Fibroblast of lung (primary cell): Measurements from ENCODE around the gene ROGDI. TPM values are rescaled to one million over a fixed set of nuclear protein-coding genes. Genes with fewer than 3 reads are reported as not detected.

Experiments
- DNase-seq, 2 donors: peaks; one replicate each; pipeline versions ENCODE4 v3.0.0 to v3.0.0-alpha.2; 2010; ENCODE audit warnings: low read depth in 2 of 2
- H2AFZ ChIP-seq: 2 replicates; pipeline ENCODE4 v1.5.1; 2012; ENCODE audit warnings: low read length, control low read depth, inconsistent platforms
- H3K27ac ChIP-seq: 2 replicates; pipeline ENCODE4 v1.5.1; 2011; ENCODE audit warnings: low read length, control low read depth; ENCODE audit not compliant: insufficient read depth
- H3K27me3 ChIP-seq: 2 replicates; pipeline ENCODE4 v1.5.1; 2011; ENCODE audit warnings: mild to moderate bottlenecking, low read length; ENCODE audit not compliant: control insufficient read depth, insufficient read depth
- H3K36me3 ChIP-seq: 2 replicates; pipeline ENCODE4 v1.5.1; 2011; ENCODE audit warnings: low read length; ENCODE audit not compliant: control insufficient read depth, insufficient read depth
- H3K4me1 ChIP-seq: 2 replicates; pipeline ENCODE4 v1.5.1; 2011; ENCODE audit warnings: low read length; ENCODE audit not compliant: control insufficient read depth, insufficient read depth; ENCODE audit errors: extremely low read depth
- H3K4me2 ChIP-seq: 2 replicates; pipeline ENCODE4 v1.5.1; 2011; ENCODE audit warnings: low read length, control low read depth; ENCODE audit not compliant: insufficient read depth; ENCODE audit errors: extremely low read depth
- H3K4me3 ChIP-seq, 4 experiments: fragments of 200-600 bp in 1 of 4; sonication (generic) in 1 of 4; replicated peaks in 1 of 4; 2 replicates each; pipeline ENCODE4 v1.5.1; 2011 to 2016; ENCODE audit warnings: low read length in 4 of 4, low read depth in 3 of 4, mild to moderate bottlenecking in 3 of 4, control low read depth in 2 of 4, inconsistent platforms in 1 of 4, mixed read lengths in 1 of 4; ENCODE audit not compliant: insufficient read depth in 1 of 4; ENCODE audit errors: control extremely low read depth in 1 of 4
- H3K79me2 ChIP-seq: 2 replicates; pipeline ENCODE4 v1.5.1; 2012; ENCODE audit warnings: mild to moderate bottlenecking, low read length, inconsistent platforms; ENCODE audit not compliant: control insufficient read depth, insufficient read depth
- H3K9ac ChIP-seq: 2 replicates; pipeline ENCODE4 v1.5.1; 2011; ENCODE audit warnings: mild to moderate bottlenecking, low read length, control low read depth; ENCODE audit not compliant: insufficient read depth
- H3K9me3 ChIP-seq: 2 replicates; pipeline ENCODE4 v1.5.1; 2012; ENCODE audit warnings: low read depth, low read length; ENCODE audit not compliant: control insufficient read depth, insufficient read depth
- H4K20me1 ChIP-seq: 2 replicates; pipeline ENCODE4 v1.5.1; 2011; ENCODE audit warnings: low read length; ENCODE audit not compliant: control insufficient read depth, insufficient read depth; ENCODE audit errors: extremely low read depth
- CTCF ChIP-seq, 2 donors: IDR thresholded peaks in 1 of 2; conservative IDR thresholded peaks in 1 of 2; 1 replicate in 1 of 2; 2 replicates in 1 of 2; pipeline ENCODE4 v1.5.1; 2011 to 2012; ENCODE audit warnings: low read length in 2 of 2, control low read depth in 1 of 2, inconsistent platforms in 1 of 2, low read depth in 1 of 2, mild to moderate bottlenecking in 1 of 2
- EZH2 ChIP-seq: IDR thresholded peaks from 2 replicates; pipeline ENCODE4 v1.5.1; 2012; ENCODE audit warnings: low read length, control low read depth, mild to moderate bottlenecking; ENCODE audit errors: missing control alignments
- polyA plus RNA-seq, 2 donors: library from polyadenylated mRNA; depleted of rRNA in 1 of 2; stranded (reverse) in 1 of 2; unstranded in 1 of 2; fragments of >200 nt; gene quantifications; 2 replicates each; pipeline ENCODE4 v1.2.1, GENCODE V29; 2011 to 2012; ENCODE audit warnings: missing spikeins in 1 of 2
- total RNA-seq: library from RNA; depleted of rRNA; stranded (reverse); fragments of >200 nt; gene quantifications from 2 replicates; pipeline ENCODE4 v1.2.1, GENCODE V29; 2014

The ROGDI gene
- total and polyA plus RNA-seq, 2 donors (not counting 1 experiment from before 2014, with no cell fraction given) = 9.2 to 13.0 TPM

- no peak for TF ChIP-seq CTCF (conservative IDR thresholded peaks at IDR 0.05 in 1 of 2, IDR thresholded peaks at IDR 0.05 in 1 of 2; ENCODE audit: low read depth in 1 of 2, low read length in 2 of 2)
These were observed 49.2 kb downstream of the ROGDI start for GRCh38 chr16:4753227-4753626.

GRCh38 chr16:4752351-4753100 lies 49.9 kb downstream of the ROGDI start:
- TF ChIP-seq EZH2 (no peak), CTCF (conservative IDR thresholded peaks at IDR 0.05 in 1 of 2, IDR thresholded peaks at IDR 0.05 in 1 of 2; ENCODE audit: low read depth in 1 of 2, low read length in 2 of 2) (no peak)
- no peak overlapping the region for H2AFZ ChIP-seq
- DNase-seq = no peak

More at GRCh38 chr16:4753227-4753626, 49.2 kb downstream of the ROGDI start:
- H3K27ac ChIP-seq = no peak overlapping the region
- no peak overlapping the region for H3K4me2 ChIP-seq
- no peak overlapping the region for H2AFZ ChIP-seq
- H3K4me3 ChIP-seq = no peak overlapping the region
- H3K79me2 ChIP-seq = no peaks in the 10 kb centered on the region
- H4K20me1 ChIP-seq = no peaks in the 10 kb centered on the region
- no peaks in the 10 kb centered on the region for H3K9me3 ChIP-seq
- H3K4me1 ChIP-seq = no peaks in the 10 kb centered on the region
- no peak overlapping the region for H3K9ac ChIP-seq
- no peaks in the 10 kb centered on the region for H3K27me3 ChIP-seq
- H3K36me3 ChIP-seq = peaks cover 16% of the 10 kb centered on the region
- no peak for DNase-seq

GRCh38 chr16:4750896-4751295 lies 51.5 kb downstream of the ROGDI start:
- Histone ChIP-seq H4K20me1 (no peaks in the 10 kb centered on the region), H3K27ac (no peak overlapping the region), H3K4me1 (no peaks in the 10 kb centered on the region), H3K9ac (no peak overlapping the region), H3K4me3 (no peak overlapping the region), H2AFZ (no peak overlapping the region), H3K79me2 (no peaks in the 10 kb centered on the region), H3K36me3 (peaks cover 15% of the 10 kb centered on the region), H3K9me3 (no peaks in the 10 kb centered on the region), H3K4me2 (no peak overlapping the region), H3K27me3 (no peaks in the 10 kb centered on the region)
- no peak for DNase-seq
- TF ChIP-seq CTCF (conservative IDR thresholded peaks at IDR 0.05 in 1 of 2, IDR thresholded peaks at IDR 0.05 in 1 of 2; ENCODE audit: low read depth in 1 of 2, low read length in 2 of 2) = no peak

More at GRCh38 chr16:4752351-4753100, 49.9 kb downstream of the ROGDI start:
- Histone ChIP-seq H3K27ac (no peak overlapping the region), H3K4me2 (no peak overlapping the region), H4K20me1 (no peaks in the 10 kb centered on the region), H3K4me3 (no peak overlapping the region), H3K4me1 (no peaks in the 10 kb centered on the region), H3K36me3 (peaks cover 15% of the 10 kb centered on the region), H3K79me2 (no peaks in the 10 kb centered on the region), H3K9ac (no peak overlapping the region), H3K9me3 (no peaks in the 10 kb centered on the region), H3K27me3 (no peaks in the 10 kb centered on the region)
